Measurements from ENCODE around the gene OR8I2.

Gene OR8I2

GRCh38 chr11:56093008-56093407 is at the start of gene OR8I2:
TSS of gene OR8I2 (plus strand) at chr11:56093308. CDS start at chr11:56093308, 0 bp downstream.
- TF ChIP-seq, protein P1, sequence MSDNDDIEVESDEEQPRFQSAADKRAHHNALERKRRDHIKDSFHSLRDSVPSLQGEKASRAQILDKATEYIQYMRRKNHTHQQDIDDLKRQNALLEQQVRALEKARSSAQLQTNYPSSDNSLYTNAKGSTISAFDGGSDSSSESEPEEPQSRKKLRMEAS (IDR thresholded peaks at IDR 0.05) = no peak
- TF ChIP-seq NFIC (IDR thresholded peaks at IDR 0.05) (no peak), YY1 (IDR thresholded peaks at IDR 0.05; ENCODE audit: low read depth) (no peak), RAD21 (IDR thresholded peaks at IDR 0.05; ENCODE audit: low read depth) (no peak), EP300 (IDR thresholded peaks at IDR 0.05; ENCODE audit: borderline replicate concordance) (no peak), FOXM1 (IDR thresholded peaks at IDR 0.05; ENCODE audit: borderline replicate concordance, low read depth) (no peak), CEBPB (IDR thresholded peaks at IDR 0.05) (no peak)
- TF ChIP-seq, protein P2, sequence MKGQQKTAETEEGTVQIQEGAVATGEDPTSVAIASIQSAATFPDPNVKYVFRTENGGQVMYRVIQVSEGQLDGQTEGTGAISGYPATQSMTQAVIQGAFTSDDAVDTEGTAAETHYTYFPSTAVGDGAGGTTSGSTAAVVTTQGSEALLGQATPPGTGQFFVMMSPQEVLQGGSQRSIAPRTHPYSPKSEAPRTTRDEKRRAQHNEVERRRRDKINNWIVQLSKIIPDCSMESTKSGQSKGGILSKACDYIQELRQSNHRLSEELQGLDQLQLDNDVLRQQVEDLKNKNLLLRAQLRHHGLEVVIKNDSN (IDR thresholded peaks at IDR 0.05) = no peak

GRCh38 chr11:56045538-56045937 is 47.6 kb upstream of the OR8I2 start:
- no peak for TF ChIP-seq EP300 (IDR thresholded peaks at IDR 0.05; ENCODE audit: borderline replicate concordance)
- no peak for TF ChIP-seq TEAD4 (IDR thresholded peaks at IDR 0.05)
- TF ChIP-seq RAD21 (IDR thresholded peaks at IDR 0.05; ENCODE audit: low read depth) = no peak

GRCh38 chr11:56048480-56048879 is 44.6 kb upstream of the OR8I2 start:
- TF ChIP-seq YY1 (IDR thresholded peaks at IDR 0.05; ENCODE audit: low read depth) = no peak
- TF ChIP-seq TEAD4 (IDR thresholded peaks at IDR 0.05) = no peak
- TF ChIP-seq CREB1 (IDR thresholded peaks at IDR 0.05; ENCODE audit: low read depth) = no peak
- TF ChIP-seq, protein P1 (IDR thresholded peaks at IDR 0.05) = no peak
- TF ChIP-seq TAF1 (IDR thresholded peaks at IDR 0.05; ENCODE audit: low read depth) = no peak
- TF ChIP-seq FOXM1 (IDR thresholded peaks at IDR 0.05; ENCODE audit: borderline replicate concordance, low read depth) = no peak
- TF ChIP-seq NFIC (IDR thresholded peaks at IDR 0.05) = no peak
- no peak for TF ChIP-seq REST (IDR thresholded peaks at IDR 0.05; ENCODE audit: low read depth)
- no peak for TF ChIP-seq RAD21 (IDR thresholded peaks at IDR 0.05; ENCODE audit: low read depth)
- no peak for TF ChIP-seq EGR1 (IDR thresholded peaks at IDR 0.05)
- no peak for TF ChIP-seq CEBPB (IDR thresholded peaks at IDR 0.05)
- no peak for TF ChIP-seq TCF12 (IDR thresholded peaks at IDR 0.05; ENCODE audit: low read depth)
- TF ChIP-seq ZBTB7A (IDR thresholded peaks at IDR 0.05; ENCODE audit: low read depth) = no peak
- TF ChIP-seq, protein P2 (IDR thresholded peaks at IDR 0.05) = no peak
- no peak for TF ChIP-seq EP300 (IDR thresholded peaks at IDR 0.05; ENCODE audit: borderline replicate concordance)

DNA sequence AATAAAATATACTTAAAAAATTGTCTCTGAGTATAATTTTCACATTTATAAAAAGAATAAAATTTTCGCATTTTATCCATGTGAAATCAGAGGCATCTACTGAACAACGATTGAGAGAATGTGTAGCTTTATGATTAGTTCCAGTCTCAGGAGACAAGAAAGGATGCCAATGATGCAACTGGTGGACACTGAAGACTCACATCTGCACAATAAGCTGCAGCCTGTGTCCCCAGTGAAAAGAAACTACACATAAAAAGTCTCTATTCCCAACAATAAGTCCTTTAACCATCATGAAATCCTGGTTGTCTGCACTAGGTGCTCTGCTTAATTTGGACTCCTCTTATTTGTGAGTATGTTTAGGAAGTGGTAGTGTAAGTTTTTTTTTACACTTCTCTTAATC is 43.6 kb upstream of the OR8I2 start:
- TF ChIP-seq TEAD4 (IDR thresholded peaks at IDR 0.05) = no peak
- TF ChIP-seq REST (IDR thresholded peaks at IDR 0.05; ENCODE audit: low read depth) = no peak
- TF ChIP-seq, protein P2 (IDR thresholded peaks at IDR 0.05) = no peak
- no peak for TF ChIP-seq TCF12 (IDR thresholded peaks at IDR 0.05; ENCODE audit: low read depth)
- TF ChIP-seq FOXM1 (IDR thresholded peaks at IDR 0.05; ENCODE audit: borderline replicate concordance, low read depth) = no peak
- no peak for TF ChIP-seq TAF1 (IDR thresholded peaks at IDR 0.05; ENCODE audit: low read depth)
- TF ChIP-seq RAD21 (IDR thresholded peaks at IDR 0.05; ENCODE audit: low read depth) = no peak
- no peak for TF ChIP-seq ZBTB7A (IDR thresholded peaks at IDR 0.05; ENCODE audit: low read depth)
- TF ChIP-seq YY1 (IDR thresholded peaks at IDR 0.05; ENCODE audit: low read depth) = no peak
- no peak for TF ChIP-seq CREB1 (IDR thresholded peaks at IDR 0.05; ENCODE audit: low read depth)
- TF ChIP-seq CEBPB (IDR thresholded peaks at IDR 0.05) = no peak
- no peak for TF ChIP-seq EGR1 (IDR thresholded peaks at IDR 0.05)
- TF ChIP-seq, protein P1 (IDR thresholded peaks at IDR 0.05) = no peak
- no peak for TF ChIP-seq EP300 (IDR thresholded peaks at IDR 0.05; ENCODE audit: borderline replicate concordance)
- TF ChIP-seq NFIC (IDR thresholded peaks at IDR 0.05) = no peak

DNA sequence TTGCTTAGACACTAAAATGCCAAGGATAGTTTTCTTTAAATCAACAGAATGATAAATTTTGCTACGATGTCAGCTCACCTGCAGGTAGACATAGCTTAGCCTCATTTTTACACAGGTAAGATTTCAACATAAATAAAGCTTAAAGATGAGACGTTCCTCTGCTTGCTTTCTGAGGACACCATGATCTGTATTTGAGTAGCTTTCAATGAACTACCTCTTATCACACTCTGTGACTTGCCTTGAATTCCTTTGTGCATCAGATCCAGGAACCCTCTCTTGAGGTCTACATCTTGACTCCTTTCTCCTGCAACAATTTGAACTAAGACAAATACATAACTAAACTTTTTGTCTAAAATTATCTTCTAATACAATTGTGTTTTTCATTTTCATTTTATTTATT is 26.1 kb upstream of the OR8I2 start:
- TF ChIP-seq, protein P2 (IDR thresholded peaks at IDR 0.05) = no peak
- TF ChIP-seq NFIC (IDR thresholded peaks at IDR 0.05) (no peak), ZBTB7A (IDR thresholded peaks at IDR 0.05; ENCODE audit: low read depth) (no peak), CREB1 (IDR thresholded peaks at IDR 0.05; ENCODE audit: low read depth) (no peak), FOXM1 (IDR thresholded peaks at IDR 0.05; ENCODE audit: borderline replicate concordance, low read depth) (no peak), RAD21 (IDR thresholded peaks at IDR 0.05; ENCODE audit: low read depth) (no peak), CEBPB (IDR thresholded peaks at IDR 0.05) (no peak), TCF12 (IDR thresholded peaks at IDR 0.05; ENCODE audit: low read depth) (no peak), YY1 (IDR thresholded peaks at IDR 0.05; ENCODE audit: low read depth) (no peak), EGR1 (IDR thresholded peaks at IDR 0.05) (no peak)

Measured in Ishikawa (cell line).